ENCODE measurements around the gene PODNL1. TPM values are rescaled to one million over a fixed set of nuclear protein-coding genes. Genes with fewer than 3 reads are reported as not detected.
A peak's percentile ranks its signal among the peaks of the same experiment; 100 is the strongest.

Gene PODNL1
- polyA plus RNA-seq, 3 donors = 1.2 to 1.4 (median 1.3) TPM

DNA sequence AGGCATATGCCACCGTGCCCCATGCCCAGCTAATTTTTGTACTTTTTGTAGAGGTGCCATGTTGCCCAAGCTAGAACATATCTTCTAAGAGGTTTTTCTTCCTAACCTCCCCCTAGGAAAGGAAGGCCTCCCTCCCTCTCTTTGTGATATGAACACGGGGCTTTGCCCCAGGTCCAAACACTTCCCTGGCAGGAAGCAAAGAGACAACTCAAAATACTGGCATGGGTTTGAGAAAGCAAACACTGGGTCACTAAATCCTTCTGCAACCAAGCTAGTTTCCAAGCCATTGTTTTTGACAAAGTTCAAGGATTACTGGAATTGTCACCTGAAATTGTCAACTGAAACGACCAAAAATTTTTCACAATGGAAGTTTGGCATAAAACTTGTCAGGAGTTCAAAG lies 23.4 kb downstream of the PODNL1 start:
- H3K9ac ChIP-seq (ENCODE audit: insufficient read depth, low read length, poor library complexity, severe bottlenecking) = no peak overlapping the region
- H3K79me2 ChIP-seq (ENCODE audit: insufficient read depth, low read length) = no peaks in the 10 kb centered on the region
- peaks cover 50 to 86% of the 10 kb centered on the region in 2 donors for H3K36me3 Mint-ChIP-seq
- no peak for DNase-seq
- H3K9me3 Mint-ChIP-seq = peaks cover 0 to under 1% (median 0%) of the 10 kb centered on the region in 7 donors
- H4K20me1 ChIP-seq (ENCODE audit: insufficient read depth, low read length) = no peaks in the 10 kb centered on the region
- peaks cover 56 to 75% of the 10 kb centered on the region in 2 donors for H3K36me3 ChIP-seq (replicated peaks in 1 of 2; ENCODE audit: control insufficient read depth in 1 of 2, insufficient read depth in 2 of 2, low read length in 2 of 2)
- no peaks in the 10 kb centered on the region for H3K27me3 ChIP-seq (ENCODE audit: control insufficient read depth in 2 of 2, insufficient read depth in 2 of 2, low read length in 2 of 2)
- no peaks in the 10 kb centered on the region for H3K9me3 ChIP-seq (replicated peaks in 1 of 2; ENCODE audit: control insufficient read depth in 1 of 2, insufficient read depth in 1 of 2, low read length in 2 of 2)
- H3K4me2 ChIP-seq (replicated peaks; ENCODE audit: extremely low read depth, low read length, poor library complexity, severe bottlenecking) = no peak overlapping the region
- no peak overlapping the region for H3K27ac ChIP-seq (ENCODE audit: low read depth in 1 of 2, low read length in 2 of 2)
- H3K4me3 Mint-ChIP-seq = no peak overlapping the region
- no peak overlapping the region for H3K4me3 ChIP-seq (replicated peaks in 1 of 3; ENCODE audit: low read depth in 2 of 3, low read length in 3 of 3)
- intact Hi-C loops (cut with micrococcal nuclease) = no loop called here
- peaks cover 0 to 2% (median 0%) of the 10 kb centered on the region in 3 donors for H3K27me3 Mint-ChIP-seq (ENCODE audit: low read depth in 3 of 3)
- TF ChIP-seq, protein P1, sequence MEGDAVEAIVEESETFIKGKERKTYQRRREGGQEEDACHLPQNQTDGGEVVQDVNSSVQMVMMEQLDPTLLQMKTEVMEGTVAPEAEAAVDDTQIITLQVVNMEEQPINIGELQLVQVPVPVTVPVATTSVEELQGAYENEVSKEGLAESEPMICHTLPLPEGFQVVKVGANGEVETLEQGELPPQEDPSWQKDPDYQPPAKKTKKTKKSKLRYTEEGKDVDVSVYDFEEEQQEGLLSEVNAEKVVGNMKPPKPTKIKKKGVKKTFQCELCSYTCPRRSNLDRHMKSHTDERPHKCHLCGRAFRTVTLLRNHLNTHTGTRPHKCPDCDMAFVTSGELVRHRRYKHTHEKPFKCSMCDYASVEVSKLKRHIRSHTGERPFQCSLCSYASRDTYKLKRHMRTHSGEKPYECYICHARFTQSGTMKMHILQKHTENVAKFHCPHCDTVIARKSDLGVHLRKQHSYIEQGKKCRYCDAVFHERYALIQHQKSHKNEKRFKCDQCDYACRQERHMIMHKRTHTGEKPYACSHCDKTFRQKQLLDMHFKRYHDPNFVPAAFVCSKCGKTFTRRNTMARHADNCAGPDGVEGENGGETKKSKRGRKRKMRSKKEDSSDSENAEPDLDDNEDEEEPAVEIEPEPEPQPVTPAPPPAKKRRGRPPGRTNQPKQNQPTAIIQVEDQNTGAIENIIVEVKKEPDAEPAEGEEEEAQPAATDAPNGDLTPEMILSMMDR (IDR thresholded peaks at IDR 0.05) = no peak
- peaks cover 8 to 11% of the 10 kb centered on the region in 2 donors for H3K4me1 ChIP-seq (ENCODE audit: control insufficient read depth in 1 of 2, insufficient read depth in 2 of 2, low read length in 2 of 2)
- peaks cover 11% of the 10 kb centered on the region for H3K4me1 Mint-ChIP-seq
- 90% methylated on average over 2 of the region's 3 CpGs for WGBS (ENCODE audit: insufficient coverage)
- peak overlapping the region in 1 of 7 donors; percentile 25 for H3K27ac Mint-ChIP-seq
- H2AFZ ChIP-seq (ENCODE audit: insufficient read depth, low read depth, low read length, poor library complexity, severe bottlenecking) = no peak overlapping the region

DNA sequence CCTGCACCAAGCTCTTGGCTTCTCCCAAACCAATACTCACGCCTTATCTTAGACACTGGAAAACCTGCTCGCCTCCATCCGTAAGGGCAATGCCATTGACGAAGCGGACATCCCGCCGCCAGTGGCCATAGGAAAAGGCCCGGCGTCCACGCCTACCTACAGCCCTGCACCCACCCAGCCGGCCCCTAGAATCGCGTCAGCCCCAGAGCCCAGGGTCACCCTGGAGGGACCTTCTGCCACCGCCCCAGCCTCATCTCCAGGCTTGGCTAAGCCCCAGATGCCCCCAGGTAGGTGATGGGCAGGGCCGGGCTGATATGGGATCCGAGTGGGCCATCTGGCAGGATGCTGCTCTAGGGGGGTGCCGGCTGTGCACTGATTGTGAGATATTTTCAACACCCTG lies 24.9 kb downstream of the PODNL1 start:
- Histone ChIP-seq H2AFZ (ENCODE audit: insufficient read depth, low read depth, low read length, poor library complexity, severe bottlenecking) (no peak overlapping the region), H3K4me1 (ENCODE audit: control insufficient read depth in 1 of 2, insufficient read depth in 2 of 2, low read length in 2 of 2) (peaks cover 8 to 11% of the 10 kb centered on the region in 2 donors), H3K36me3 (replicated peaks in 1 of 2; ENCODE audit: control insufficient read depth in 1 of 2, insufficient read depth in 2 of 2, low read length in 2 of 2) (peaks cover 47 to 66% of the 10 kb centered on the region in 2 donors), H3K4me2 (replicated peaks; ENCODE audit: extremely low read depth, low read length, poor library complexity, severe bottlenecking) (no peak overlapping the region), H3K27ac (ENCODE audit: low read depth in 1 of 2, low read length in 2 of 2) (no peak overlapping the region), H4K20me1 (ENCODE audit: insufficient read depth, low read length) (no peaks in the 10 kb centered on the region), H3K4me3 (replicated peaks in 1 of 3; ENCODE audit: low read depth in 2 of 3, low read length in 3 of 3) (no peak overlapping the region), H3K27me3 (ENCODE audit: control insufficient read depth in 2 of 2, insufficient read depth in 2 of 2, low read length in 2 of 2) (no peaks in the 10 kb centered on the region), H3K79me2 (ENCODE audit: insufficient read depth, low read length) (no peaks in the 10 kb centered on the region), H3K9ac (ENCODE audit: insufficient read depth, low read length, poor library complexity, severe bottlenecking) (no peak overlapping the region), H3K9me3 (replicated peaks in 1 of 2; ENCODE audit: control insufficient read depth in 1 of 2, insufficient read depth in 1 of 2, low read length in 2 of 2) (no peaks in the 10 kb centered on the region)
- peaks cover 46 to 84% of the 10 kb centered on the region in 2 donors for H3K36me3 Mint-ChIP-seq
- 98% methylated on average over 15 of the region's 17 CpGs for WGBS (ENCODE audit: insufficient coverage)
- no peak for DNase-seq
- H3K9me3 Mint-ChIP-seq = no peaks in the 10 kb centered on the region
- no peak overlapping the region for H3K27ac Mint-ChIP-seq
- peaks cover 11% of the 10 kb centered on the region for H3K4me1 Mint-ChIP-seq
- intact Hi-C loops (cut with micrococcal nuclease) = no loop called here
- TF ChIP-seq, protein P1 (IDR thresholded peaks at IDR 0.05) = no peak
- peaks cover 0 to 2% (median 0%) of the 10 kb centered on the region in 3 donors for H3K27me3 Mint-ChIP-seq (ENCODE audit: low read depth in 3 of 3)
- no peak overlapping the region for H3K4me3 Mint-ChIP-seq
